ENCODE results near the gene KIF26A.

DNA sequence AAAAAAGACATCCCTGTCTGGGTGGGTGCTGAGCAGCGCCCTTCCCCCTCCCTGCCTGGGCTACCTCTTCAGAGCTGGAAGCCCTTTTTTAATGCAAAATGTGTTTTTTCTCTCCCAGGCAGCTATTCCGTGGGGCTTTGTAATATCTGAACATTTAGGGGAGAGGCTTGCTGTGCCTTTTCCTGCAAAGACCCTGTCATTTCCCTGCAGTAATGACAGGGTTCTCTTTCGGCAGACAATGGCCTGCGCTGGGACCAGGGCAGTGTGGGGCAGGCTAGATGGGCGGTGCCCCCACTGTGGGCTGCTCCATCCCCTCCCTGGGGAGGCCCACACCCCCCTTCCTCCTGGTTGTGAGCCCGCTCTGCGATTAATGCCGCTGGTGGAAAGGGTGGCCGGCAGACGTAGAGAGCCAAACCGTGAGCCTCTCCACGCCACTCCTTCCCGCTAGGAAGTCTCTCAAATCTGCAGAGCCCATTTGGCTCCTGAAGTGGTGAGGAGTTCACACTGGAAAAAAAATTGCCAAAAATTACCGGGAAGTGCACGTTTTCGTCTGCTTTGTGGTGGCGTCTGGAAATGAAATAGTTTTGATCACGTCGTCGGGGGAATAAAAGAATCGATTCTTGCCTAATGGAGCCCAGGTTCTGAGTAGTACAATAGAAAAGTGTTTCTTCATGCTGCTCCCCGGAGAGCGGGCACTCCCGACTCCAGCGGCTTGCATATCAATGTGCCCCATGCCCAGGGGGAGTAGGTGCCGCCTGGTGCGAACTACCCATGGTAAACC, 31.5 kb downstream of the KIF26A start:
- no peak for TF ChIP-seq ELF4 (IDR thresholded peaks at IDR 0.05)
- TF ChIP-seq FOXK2 (IDR thresholded peaks at IDR 0.05), result no peak
- TF ChIP-seq FOXM1 (IDR thresholded peaks at IDR 0.05; ENCODE audit: borderline replicate concordance), result no peak
- TF ChIP-seq TARDBP (IDR thresholded peaks at IDR 0.05), result no peak
- TF ChIP-seq SP1 (IDR thresholded peaks at IDR 0.05), result no peak
- no peak for TF ChIP-seq CTBP1 (IDR thresholded peaks at IDR 0.05; ENCODE audit: borderline replicate concordance)

Measured in HEK293T (cell line).